A673 (cell line): ENCODE measurements around the gene C4orf50. TPM values are rescaled to one million over a fixed set of nuclear protein-coding genes. Genes with fewer than 3 reads are reported as not detected.
"Not testable (repeated sequence)": the region's sequence is repeated elsewhere in the genome, so short reads cannot be mapped to it uniquely, and the experiment has no call there.

Experiments
- BruUV-seq: library from RNA; stranded (reverse); fragments of 400-500 nt; replicated peaks from 2 replicates; lab custom pipeline; 2021; lab: Mats Ljungman, UMichigan
- CTCF ChIA-PET: fragments of 300-600 bp; sonication (Branson Sonifier 250); formaldehyde crosslinking; loops from one replicate; lab custom pipeline; 2022; ENCODE audit warnings: antibody characterized with exemption; lab: Charles Lee
- POLR2A ChIA-PET: fragments of 300-600 bp; sonication (Branson Sonifier 250); formaldehyde crosslinking; loops from one replicate; lab custom pipeline; 2022; ENCODE audit warnings: antibody characterized with exemption; ENCODE audit not compliant: low non-redundant PET; lab: Charles Lee
- DNase-seq: peaks from one replicate; pipeline ENCODE4 v3.0.0-alpha.2; 2015; ENCODE audit warnings: low spot score
- H3K27ac ChIP-seq: fragments of 200-600 bp; sonication (generic); 2 replicates; pipeline ENCODE4 v1.5.1; 2016; ENCODE audit warnings: mixed run types, low read depth, mild to moderate bottlenecking, mixed read lengths, antibody characterized with exemption, low read length; ENCODE audit not compliant: poor library complexity, severe bottlenecking
- H3K27me3 ChIP-seq: fragments of 200-600 bp; sonication (generic); replicated peaks from 2 replicates; pipeline ENCODE4 v1.6.1; 2017; ENCODE audit warnings: mixed run types, low read depth, mild to moderate bottlenecking, mixed read lengths, antibody characterized with exemption, low read length; ENCODE audit not compliant: insufficient read depth, poor library complexity
- H3K36me3 ChIP-seq: fragments of 200-600 bp; sonication (generic); 2 replicates; pipeline ENCODE4 v1.6.1; 2016; ENCODE audit warnings: mixed run types, mild to moderate bottlenecking, mixed read lengths, antibody characterized with exemption, low read length; ENCODE audit not compliant: insufficient read depth, poor library complexity, severe bottlenecking
- H3K4me1 ChIP-seq: fragments of 200-600 bp; sonication (generic); 2 replicates; pipeline ENCODE4 v1.6.1; 2017; ENCODE audit warnings: mixed run types, mild to moderate bottlenecking, mixed read lengths, antibody characterized with exemption, low read length; ENCODE audit not compliant: insufficient read depth, poor library complexity, severe bottlenecking
- H3K4me3 ChIP-seq: fragments of 200-600 bp; sonication (generic); 2 replicates; pipeline ENCODE4 v1.5.1; 2016; ENCODE audit warnings: low read depth, mixed run types, mild to moderate bottlenecking, mixed read lengths, low read length; ENCODE audit not compliant: poor library complexity, severe bottlenecking
- H3K9me3 ChIP-seq: fragments of 200-600 bp; sonication (generic); 2 replicates; pipeline ENCODE4 v1.6.1; 2016; ENCODE audit warnings: mixed run types, low read depth, mild to moderate bottlenecking, mixed read lengths, antibody characterized with exemption, low read length; ENCODE audit not compliant: poor library complexity, severe bottlenecking
- EZH2 ChIP-seq: fragments of 200-600 bp; sonication (generic); IDR thresholded peaks from 2 replicates; pipeline ENCODE4 v1.6.1; 2017; ENCODE audit warnings: borderline replicate concordance, low read depth, mild to moderate bottlenecking, mixed read lengths, antibody characterized with exemption, low read length; ENCODE audit not compliant: poor library complexity, severe bottlenecking
- intact Hi-C: fragments of 100-400 bp; cut with micrococcal nuclease; formaldehyde crosslinking; loops from one replicate; pipeline ENCODE4 v1.10.0; 2022; ENCODE audit not compliant: unreplicated experiment
- total RNA-seq: library from RNA; stranded (reverse); gene quantifications from 2 replicates; pipeline ENCODE4 v1.2.3, GENCODE V29; 2021
- TF ChIP-seq, protein P1 (sequence below): fragments of 300-800, 200-600 bp; sonication (generic); conservative IDR thresholded peaks from 2 replicates; pipeline ENCODE4 v1.5.1; 2017; ENCODE audit warnings: low read depth, mild to moderate bottlenecking, antibody characterized with exemption, low read length, moderate library complexity, mixed read lengths

C4orf50 gene
- total RNA-seq, 1 experiment from 2014 or later = not detected

DNA sequence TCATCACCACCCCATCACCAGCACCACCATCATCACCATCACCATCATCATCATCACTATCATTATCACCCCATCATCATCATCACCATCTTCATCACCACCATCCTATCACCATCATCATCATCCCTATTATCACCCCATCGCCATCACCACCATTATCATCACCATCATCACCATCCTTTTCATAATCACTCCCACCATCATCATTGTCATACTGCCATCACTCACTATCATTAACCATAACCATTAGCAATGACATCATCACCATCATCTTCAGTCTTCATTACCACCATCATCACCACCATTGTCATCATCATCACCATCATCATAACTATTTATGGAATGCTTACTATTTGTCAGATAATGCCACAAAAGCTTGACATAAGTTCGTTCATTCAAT lies 161.0 kb downstream of the C4orf50 start:
- no peak overlapping the region for H3K4me3 ChIP-seq
- intact Hi-C loops = no loop called here
- TF ChIP-seq, protein P1, sequence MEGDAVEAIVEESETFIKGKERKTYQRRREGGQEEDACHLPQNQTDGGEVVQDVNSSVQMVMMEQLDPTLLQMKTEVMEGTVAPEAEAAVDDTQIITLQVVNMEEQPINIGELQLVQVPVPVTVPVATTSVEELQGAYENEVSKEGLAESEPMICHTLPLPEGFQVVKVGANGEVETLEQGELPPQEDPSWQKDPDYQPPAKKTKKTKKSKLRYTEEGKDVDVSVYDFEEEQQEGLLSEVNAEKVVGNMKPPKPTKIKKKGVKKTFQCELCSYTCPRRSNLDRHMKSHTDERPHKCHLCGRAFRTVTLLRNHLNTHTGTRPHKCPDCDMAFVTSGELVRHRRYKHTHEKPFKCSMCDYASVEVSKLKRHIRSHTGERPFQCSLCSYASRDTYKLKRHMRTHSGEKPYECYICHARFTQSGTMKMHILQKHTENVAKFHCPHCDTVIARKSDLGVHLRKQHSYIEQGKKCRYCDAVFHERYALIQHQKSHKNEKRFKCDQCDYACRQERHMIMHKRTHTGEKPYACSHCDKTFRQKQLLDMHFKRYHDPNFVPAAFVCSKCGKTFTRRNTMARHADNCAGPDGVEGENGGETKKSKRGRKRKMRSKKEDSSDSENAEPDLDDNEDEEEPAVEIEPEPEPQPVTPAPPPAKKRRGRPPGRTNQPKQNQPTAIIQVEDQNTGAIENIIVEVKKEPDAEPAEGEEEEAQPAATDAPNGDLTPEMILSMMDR = no peak
- no peak for TF ChIP-seq EZH2
- peaks cover 13% of the 10 kb centered on the region for H3K36me3 ChIP-seq
- ChIA-PET POLR2A (no interaction called here), CTCF (no interaction called here)
- no peaks in the 10 kb centered on the region for H3K9me3 ChIP-seq
- no peaks in the 10 kb centered on the region for H3K4me1 ChIP-seq
- no TSS peak for BruUV-seq
- no peak overlapping the region for H3K27ac ChIP-seq
- H3K27me3 ChIP-seq = no peaks in the 10 kb centered on the region
- DNase-seq = no peak

DNA sequence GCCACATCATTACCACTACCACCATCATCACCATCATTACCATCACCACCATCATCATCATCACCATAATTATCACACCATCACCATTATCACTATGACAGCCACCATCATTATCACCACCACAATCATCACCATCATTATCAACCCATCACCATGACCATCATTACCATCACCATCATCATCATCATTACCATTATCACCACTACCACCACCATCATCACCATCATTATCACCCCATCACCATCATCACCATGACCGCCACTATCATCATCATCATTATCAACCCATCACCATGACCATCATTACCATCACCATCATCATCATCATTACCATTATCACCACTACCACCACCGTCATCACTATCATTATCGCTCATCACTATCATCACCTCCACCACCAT lies 161.9 kb downstream of the C4orf50 start:
- H3K27me3 ChIP-seq, H3K4me3 ChIP-seq, POLR2A ChIA-PET, intact Hi-C loops, CTCF ChIA-PET, H3K9me3 ChIP-seq, H3K27ac ChIP-seq, BruUV-seq, DNase-seq, H3K4me1 ChIP-seq: not testable (repeated sequence)
- peaks cover 13% of the 10 kb centered on the region for H3K36me3 ChIP-seq

DNA sequence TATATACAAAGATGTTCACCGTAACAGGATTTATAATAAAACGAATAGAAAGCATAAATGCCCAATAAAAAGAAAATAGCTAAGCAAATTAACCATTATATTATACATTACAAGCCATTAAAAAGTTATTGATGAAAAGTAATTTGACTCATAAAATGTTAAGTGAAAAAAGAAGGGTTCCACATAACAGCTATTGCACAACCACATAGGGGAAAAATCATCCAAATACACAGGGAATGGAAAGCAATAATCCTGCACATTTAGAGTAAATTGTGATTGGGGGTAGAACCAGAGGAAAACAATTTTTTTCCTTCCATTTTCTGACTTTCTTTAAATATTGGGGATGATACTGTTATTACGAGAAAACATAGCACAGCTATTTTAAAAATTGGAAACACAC lies 163.3 kb downstream of the C4orf50 start:
- Histone ChIP-seq H3K9me3 (no peaks in the 10 kb centered on the region), H3K4me1 (no peaks in the 10 kb centered on the region), H3K36me3 (peaks cover 13% of the 10 kb centered on the region), H3K4me3 (no peak overlapping the region), H3K27me3 (no peaks in the 10 kb centered on the region), H3K27ac (no peak overlapping the region)
- CTCF ChIA-PET = no interaction called here
- POLR2A ChIA-PET = interaction anchor here (0.7 kb wide), 1 partner anchor 839 kb away, joined by 4 read pairs; no protein-coding TSS in a partner anchor
- intact Hi-C loops = no loop called here
- BruUV-seq = no TSS peak
- TF ChIP-seq EZH2 = no peak
- TF ChIP-seq, protein P1 = no peak
- DNase-seq = no peak

DNA sequence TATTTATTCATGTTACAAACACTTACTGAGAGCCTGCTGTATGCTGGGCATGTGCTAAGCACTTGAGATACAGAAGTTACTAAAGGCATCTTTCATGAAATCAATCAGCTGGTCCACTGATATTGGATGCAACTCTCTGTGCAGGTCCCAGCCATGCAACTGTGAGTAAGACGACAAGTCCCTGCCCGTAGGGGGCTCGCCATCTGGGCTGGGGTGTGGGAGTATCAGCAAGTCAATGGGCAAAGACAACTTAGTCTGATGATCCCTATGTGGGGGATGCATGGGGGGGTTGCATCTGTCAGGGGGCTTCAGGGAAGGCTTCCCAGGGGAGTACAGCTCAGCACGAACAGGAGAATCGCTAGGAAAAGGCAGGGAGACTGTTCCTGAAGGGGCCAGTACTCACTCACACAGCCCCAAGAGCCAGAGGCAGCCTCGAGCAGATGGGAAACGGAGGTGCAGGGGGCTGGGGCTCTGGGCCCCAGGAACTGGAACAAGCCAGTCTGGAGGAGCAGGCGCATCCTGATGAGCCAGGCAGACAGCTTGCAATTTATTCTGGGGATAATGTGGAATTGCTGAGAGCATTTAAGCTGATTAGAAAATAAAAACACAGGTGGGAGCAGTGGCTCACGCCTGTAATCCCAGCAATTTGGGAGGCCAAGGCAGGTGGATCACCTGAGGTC lies 165.6 kb downstream of the C4orf50 start:
- BruUV-seq = no TSS peak
- ChIA-PET POLR2A (no interaction called here), CTCF (no interaction called here)
- Histone ChIP-seq H3K27ac (no peak overlapping the region), H3K4me1 (no peaks in the 10 kb centered on the region), H3K27me3 (no peaks in the 10 kb centered on the region), H3K4me3 (no peak overlapping the region), H3K36me3 (peaks cover 29% of the 10 kb centered on the region), H3K9me3 (no peaks in the 10 kb centered on the region)
- TF ChIP-seq, protein P1 = no peak
- no peak for TF ChIP-seq EZH2
- DNase-seq = no peak
- intact Hi-C loops = no loop called here
